ENCODE data around the gene TMEM59. TPM values are rescaled to one million over a fixed set of nuclear protein-coding genes. Genes with fewer than 3 reads are reported as not detected.

Gene TMEM59, protein sequence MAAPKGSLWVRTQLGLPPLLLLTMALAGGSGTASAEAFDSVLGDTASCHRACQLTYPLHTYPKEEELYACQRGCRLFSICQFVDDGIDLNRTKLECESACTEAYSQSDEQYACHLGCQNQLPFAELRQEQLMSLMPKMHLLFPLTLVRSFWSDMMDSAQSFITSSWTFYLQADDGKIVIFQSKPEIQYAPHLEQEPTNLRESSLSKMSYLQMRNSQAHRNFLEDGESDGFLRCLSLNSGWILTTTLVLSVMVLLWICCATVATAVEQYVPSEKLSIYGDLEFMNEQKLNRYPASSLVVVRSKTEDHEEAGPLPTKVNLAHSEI
- polyA plus RNA-seq (188 to 399 TPM (median 342 TPM) in 3 replicates), polyA minus RNA-seq (86.3 to 135 TPM (median 120 TPM) in 3 replicates)
- 157 TPM for polyA plus RNA-seq (2011; ENCODE audit: low read depth)
- polyA plus RNA-seq (2011; cell fraction: cytosol; rRNA removed), result 142 and 249 TPM in 2 replicates
- polyA plus RNA-seq (2011; cell fraction: nucleus; rRNA removed), result 260 and 307 TPM in 2 replicates
- polyA plus RNA-seq (2012; ENCODE audit: low replicate concordance), result 159 and 368 TPM in 2 replicates
- 159 TPM for polyA minus RNA-seq (2011; cell fraction: cytosol; rRNA and poly(A)+ RNA removed)
- 165 and 217 TPM in 2 replicates for polyA minus RNA-seq (2011; cell fraction: nucleus; rRNA and poly(A)+ RNA removed)

DNA sequence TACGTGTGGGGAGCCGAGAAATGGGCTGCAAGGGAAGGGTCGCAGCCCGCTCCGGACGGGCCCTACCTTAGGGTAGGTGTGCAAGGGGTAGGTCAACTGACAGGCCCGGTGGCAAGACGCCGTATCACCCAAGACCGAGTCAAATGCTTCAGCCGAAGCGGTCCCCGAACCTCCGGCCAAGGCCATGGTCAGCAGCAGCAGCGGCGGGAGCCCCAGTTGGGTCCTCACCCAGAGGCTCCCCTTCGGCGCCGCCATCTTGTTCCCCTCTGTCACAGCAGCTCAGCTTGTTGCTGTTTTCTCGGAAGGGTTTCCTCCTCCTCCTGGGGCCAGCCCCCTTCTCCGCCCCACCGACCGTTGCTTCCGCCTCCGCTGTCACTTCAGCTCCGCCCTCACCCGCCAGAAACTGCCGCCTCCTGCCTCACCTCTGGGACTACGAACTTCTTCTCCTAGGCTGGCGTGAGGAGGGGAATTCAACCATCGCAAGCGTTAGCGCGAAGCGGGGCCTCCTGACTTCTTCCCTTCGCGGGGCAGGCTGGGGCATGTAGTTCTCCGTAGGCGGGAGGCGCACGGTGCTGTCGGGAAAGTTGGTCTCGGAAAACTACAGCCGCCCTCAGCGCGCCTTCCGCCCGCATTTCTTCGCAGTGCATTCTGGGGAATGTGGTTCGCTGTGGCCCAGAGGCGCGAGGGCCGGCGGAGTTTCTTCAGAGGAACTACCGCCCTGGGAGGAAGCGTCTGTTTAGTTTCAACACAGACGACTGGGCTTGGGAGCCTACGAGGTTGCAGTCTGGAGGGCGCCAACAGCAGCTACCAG is at the start of gene TMEM59, which contains the start of gene TCEANC2:
Gene TMEM59, minus strand, starts transcription at position 271 of the 811 bp plus-strand sequence. Its CDS starts 16 bp downstream, at position 255.
Gene TCEANC2, plus strand, starts transcription at position 675 of the 811 bp plus-strand sequence. CDS start 815 bp downstream, outside the sequence.
- H3K27me3 ChIP-seq (ENCODE audit: control insufficient read depth, extremely low read depth, insufficient read depth, low read length), result no peaks in the 10 kb centered on the region
- dilution Hi-C loops (cut with MboI; ENCODE audit: extremely low pct_ligation_motif_present, low sequenced_read_pairs), result no loop called here
- H3K36me3 ChIP-seq (ENCODE audit: control insufficient read depth in 2 of 2, extremely low read depth in 1 of 2, insufficient read depth in 2 of 2, low read length in 2 of 2), result no peaks in the 10 kb centered on the region
- H3K9me3 ChIP-seq (ENCODE audit: control insufficient read depth, low read depth, low read length), result no peaks in the 10 kb centered on the region
- peak within 1 kb of the TSS; percentile 89 to 99 (median 97) for H3K4me3 ChIP-seq (ENCODE audit: control insufficient read depth in 2 of 3, extremely low read depth in 1 of 3, insufficient read depth in 2 of 3, low read depth in 1 of 3, low read length in 3 of 3)
- TF ChIP-seq, protein P1, sequence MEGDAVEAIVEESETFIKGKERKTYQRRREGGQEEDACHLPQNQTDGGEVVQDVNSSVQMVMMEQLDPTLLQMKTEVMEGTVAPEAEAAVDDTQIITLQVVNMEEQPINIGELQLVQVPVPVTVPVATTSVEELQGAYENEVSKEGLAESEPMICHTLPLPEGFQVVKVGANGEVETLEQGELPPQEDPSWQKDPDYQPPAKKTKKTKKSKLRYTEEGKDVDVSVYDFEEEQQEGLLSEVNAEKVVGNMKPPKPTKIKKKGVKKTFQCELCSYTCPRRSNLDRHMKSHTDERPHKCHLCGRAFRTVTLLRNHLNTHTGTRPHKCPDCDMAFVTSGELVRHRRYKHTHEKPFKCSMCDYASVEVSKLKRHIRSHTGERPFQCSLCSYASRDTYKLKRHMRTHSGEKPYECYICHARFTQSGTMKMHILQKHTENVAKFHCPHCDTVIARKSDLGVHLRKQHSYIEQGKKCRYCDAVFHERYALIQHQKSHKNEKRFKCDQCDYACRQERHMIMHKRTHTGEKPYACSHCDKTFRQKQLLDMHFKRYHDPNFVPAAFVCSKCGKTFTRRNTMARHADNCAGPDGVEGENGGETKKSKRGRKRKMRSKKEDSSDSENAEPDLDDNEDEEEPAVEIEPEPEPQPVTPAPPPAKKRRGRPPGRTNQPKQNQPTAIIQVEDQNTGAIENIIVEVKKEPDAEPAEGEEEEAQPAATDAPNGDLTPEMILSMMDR (optimal IDR thresholded peaks at IDR 0.05 in 1 of 3, IDR thresholded peaks at IDR 0.05 in 1 of 3, conservative IDR thresholded peaks at IDR 0.05 in 1 of 3; ENCODE audit: extremely low read depth in 1 of 3, insufficient read depth in 2 of 3, low read length in 3 of 3), result no peak
- TF ChIP-seq EZH2 (IDR thresholded peaks at IDR 0.05; ENCODE audit: low read length), result no peak
- peaks cover 39% of the 10 kb centered on the region for H3K79me2 ChIP-seq (ENCODE audit: control insufficient read depth, insufficient read depth, low read length)
- peak within 1 kb of the TSS; percentile 91 for H3K27ac ChIP-seq (ENCODE audit: control insufficient read depth, insufficient read depth, low read length)
- no peaks in the 10 kb centered on the region for H4K20me1 ChIP-seq (ENCODE audit: control insufficient read depth, extremely low read depth, insufficient read depth, low read length)
- peak within 1 kb of the TSS; percentile 99 for H2AFZ ChIP-seq (ENCODE audit: control insufficient read depth, low read length)
- DNase-seq (ENCODE audit: low read depth, low spot score) (peak; percentile 89), FAIRE-seq (peak; percentile 73)
- H3K4me2 ChIP-seq (ENCODE audit: control insufficient read depth, extremely low read depth, insufficient read depth, low read depth, low read length), result peak within 1 kb of the TSS; percentile 99
- peaks cover 12% of the 10 kb centered on the region for H3K4me1 ChIP-seq (ENCODE audit: control insufficient read depth, extremely low read depth, insufficient read depth, low read length)
- H3K9me1 ChIP-seq (ENCODE audit: control insufficient read depth, extremely low read depth, insufficient read depth, low read length), result no peaks in the 10 kb centered on the region
- peak within 1 kb of the TSS; percentile 90 for H3K9ac ChIP-seq (ENCODE audit: control insufficient read depth, extremely low read depth, insufficient read depth, low read length)

DNA sequence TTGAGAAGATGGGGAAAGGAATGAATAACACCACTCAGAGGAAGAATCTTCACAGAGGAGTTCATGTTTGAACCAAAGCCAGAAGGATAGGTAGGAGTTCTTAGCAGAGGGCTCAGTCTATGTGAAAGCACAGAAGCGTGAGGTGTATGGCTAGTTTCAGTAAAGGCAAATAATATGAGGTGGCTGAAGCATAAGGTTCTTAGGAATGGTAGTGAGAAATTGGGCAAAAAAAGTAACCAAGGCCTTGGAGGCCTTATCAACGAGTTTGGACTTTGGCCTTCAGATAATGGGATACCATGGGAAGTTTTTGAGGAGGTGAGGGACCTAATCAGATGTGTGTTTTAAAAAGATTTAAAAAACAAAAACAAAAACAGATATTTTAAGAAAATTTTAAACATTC is 47.5 kb upstream of the TMEM59 start:
- FAIRE-seq, result no peak
- Histone ChIP-seq H3K27ac (ENCODE audit: control insufficient read depth, insufficient read depth, low read length) (no peak overlapping the region), H3K9ac (ENCODE audit: control insufficient read depth, extremely low read depth, insufficient read depth, low read length) (no peak overlapping the region), H3K79me2 (ENCODE audit: control insufficient read depth, insufficient read depth, low read length) (no peaks in the 10 kb centered on the region), H3K4me2 (ENCODE audit: control insufficient read depth, extremely low read depth, insufficient read depth, low read depth, low read length) (no peak overlapping the region), H2AFZ (ENCODE audit: control insufficient read depth, low read length) (no peak overlapping the region), H3K9me1 (ENCODE audit: control insufficient read depth, extremely low read depth, insufficient read depth, low read length) (no peaks in the 10 kb centered on the region), H3K4me1 (ENCODE audit: control insufficient read depth, extremely low read depth, insufficient read depth, low read length) (no peaks in the 10 kb centered on the region), H3K27me3 (ENCODE audit: control insufficient read depth, extremely low read depth, insufficient read depth, low read length) (no peaks in the 10 kb centered on the region), H3K4me3 (ENCODE audit: control insufficient read depth in 2 of 3, extremely low read depth in 1 of 3, insufficient read depth in 2 of 3, low read depth in 1 of 3, low read length in 3 of 3) (no peak overlapping the region), H4K20me1 (ENCODE audit: control insufficient read depth, extremely low read depth, insufficient read depth, low read length) (no peaks in the 10 kb centered on the region), H3K9me3 (ENCODE audit: control insufficient read depth, low read depth, low read length) (no peaks in the 10 kb centered on the region), H3K36me3 (ENCODE audit: control insufficient read depth in 2 of 2, extremely low read depth in 1 of 2, insufficient read depth in 2 of 2, low read length in 2 of 2) (peaks cover 0 to 7% of the 10 kb centered on the region in 2 experiments)
- TF ChIP-seq EZH2 (IDR thresholded peaks at IDR 0.05; ENCODE audit: low read length), result no peak
- TF ChIP-seq, protein P1 (optimal IDR thresholded peaks at IDR 0.05 in 1 of 3, IDR thresholded peaks at IDR 0.05 in 1 of 3, conservative IDR thresholded peaks at IDR 0.05 in 1 of 3; ENCODE audit: extremely low read depth in 1 of 3, insufficient read depth in 2 of 3, low read length in 3 of 3), result no peak
- dilution Hi-C loops (cut with MboI; ENCODE audit: extremely low pct_ligation_motif_present, low sequenced_read_pairs), result no loop called here
- DNase-seq (ENCODE audit: low read depth, low spot score), result no peak

Measured in keratinocyte (primary cell).